Naive thymus-derived CD8-positive, alpha-beta T cell (primary cell): ENCODE data around the gene LPCAT4. TPM values are rescaled to one million over a fixed set of nuclear protein-coding genes. Genes with fewer than 3 reads are reported as not detected.
"Not testable (repeated sequence)": the region's sequence is repeated elsewhere in the genome, so short reads cannot be mapped to it uniquely, and the experiment has no call there.

Source experiments
- ATAC-seq, 2 donors: fragments of 150-1000 bp; cut with Tn5 transposase in 1 of 2; sonication (Bioruptor Pico), chemical (Tn5 transposase) in 1 of 2; 1 replicate in 1 of 2; 2 replicates in 1 of 2; pipeline ENCODE4 v1.10.0; 2021; ENCODE audit warnings: mild to moderate bottlenecking in 2 of 2, moderate library complexity in 2 of 2
- POLR2A ChIA-PET: fragments of 350-600 bp; sonication (Branson Sonifier 250); formaldehyde crosslinking; loops from one replicate; lab custom pipeline; 2021; ENCODE audit warnings: antibody characterized with exemption; lab: Charles Lee
- DNase-seq, 10 donors: peaks; one replicate each; pipeline versions ENCODE4 v3.0.0 to v3.0.0-alpha.2; 2020 to 2022
- H3K27ac Mint-ChIP-seq, 10 donors: one replicate each; pipeline ENCODE4 v1.8.0; 2020 to 2022; ENCODE audit warnings: mild to moderate bottlenecking in 10 of 10, mixed read lengths in 10 of 10, moderate library complexity in 4 of 10, inconsistent platforms in 1 of 10
- H3K27me3 Mint-ChIP-seq, 5 donors: one replicate each; pipeline ENCODE4 v1.8.0; 2021 to 2022; ENCODE audit warnings: mixed read lengths in 5 of 5
- H3K36me3 Mint-ChIP-seq, 3 donors: one replicate each; pipeline ENCODE4 v1.8.0; 2020 to 2022; ENCODE audit warnings: mixed read lengths in 3 of 3, mild to moderate bottlenecking in 2 of 3, inconsistent platforms in 1 of 3
- H3K4me1 Mint-ChIP-seq, 4 donors: one replicate each; pipeline ENCODE4 v1.8.0; 2021 to 2022; ENCODE audit warnings: mixed read lengths in 4 of 4
- H3K4me3 Mint-ChIP-seq, 10 donors: one replicate each; pipeline ENCODE4 v1.8.0; 2020 to 2022; ENCODE audit warnings: mild to moderate bottlenecking in 10 of 10, mixed read lengths in 10 of 10, moderate library complexity in 6 of 10, inconsistent platforms in 1 of 10
- H3K9me3 Mint-ChIP-seq, 9 donors: one replicate each; pipeline ENCODE4 v1.8.0; 2020 to 2022; ENCODE audit warnings: mixed read lengths in 9 of 9, mild to moderate bottlenecking in 3 of 9, inconsistent platforms in 1 of 9, moderate library complexity in 1 of 9
- polyA plus RNA-seq, 3 donors: library from polyadenylated mRNA; unstranded; fragments of 300-500 nt; fragmentation: Illumina TruSeq; gene quantifications; one replicate each; pipeline ENCODE4 v1.2.3, GENCODE V29; 2021
- total RNA-seq, 8 experiments: library from RNA in 2 of 8; stranded (reverse) in 2 of 8; gene quantifications; one replicate each; pipeline ENCODE4 v1.2.3 and lab custom pipeline; 2021 to 2026

Gene LPCAT4
- total RNA-seq (10 to 100 TPM; 63.9 to 66.3 TPM), polyA plus RNA-seq (10 to 100 TPM in 1 of 3 donors, 1 to 10 TPM in 2; 5.3 to 10.4 (median 8.2) TPM), total RNA-seq (lab: John Stamatoyannopoulos, UW) (7.9 to 46.1 (median 24.1) reads per million in 6 experiments)

- no peaks in the 10 kb centered on the region for H3K27me3 Mint-ChIP-seq
- H3K36me3 Mint-ChIP-seq = peaks cover 0 to 10% (median 0%) of the 10 kb centered on the region in 3 donors
- peak; percentile 85 to 86 for ATAC-seq
- H3K27ac Mint-ChIP-seq = peak within 1 kb of the TSS; percentile 90 to 97 (median 96)
- POLR2A ChIA-PET = interaction anchor here (0.5 to 4.3 kb wide), 22 partner anchors 11 to 328 kb away, joined by 3 to 48 read pairs (median 4); partner anchors contain the start of genes AVEN, EMC4, EMC7 and GOLGA8A
- no peaks in the 10 kb centered on the region for H3K9me3 Mint-ChIP-seq
- H3K4me1 Mint-ChIP-seq = peaks cover 10 to 36% (median 29%) of the 10 kb centered on the region in 4 donors
- peak; percentile 82 to 95 (median 89) for DNase-seq
- H3K4me3 Mint-ChIP-seq = peak within 1 kb of the TSS; percentile 94 to 99 (median 96)
Observed at GRCh38 chr15:34367101-34368081, at the start of gene LPCAT4. Gene LPCAT4, minus strand, starts transcription at chr15:34367196. Its CDS starts 96 bp downstream, at chr15:34367100.

- H3K4me1 Mint-ChIP-seq, H3K36me3 Mint-ChIP-seq, POLR2A ChIA-PET, H3K27me3 Mint-ChIP-seq, H3K4me3 Mint-ChIP-seq, H3K27ac Mint-ChIP-seq, ATAC-seq, H3K9me3 Mint-ChIP-seq: not testable (repeated sequence)
- peak in 1 of 10 donors; percentile 53 for DNase-seq
Observed at GRCh38 chr15:34409511-34409910, 42.5 kb upstream of the LPCAT4 start.

GRCh38 chr15:34408973-34409372, 42.0 kb upstream of the LPCAT4 start:
- H3K27me3 Mint-ChIP-seq, H3K36me3 Mint-ChIP-seq, DNase-seq, POLR2A ChIA-PET, H3K9me3 Mint-ChIP-seq, H3K27ac Mint-ChIP-seq, H3K4me3 Mint-ChIP-seq, H3K4me1 Mint-ChIP-seq: not testable (repeated sequence)
- ATAC-seq = peak in 1 of 2 donors; percentile 81

- H3K27me3 Mint-ChIP-seq, H3K4me1 Mint-ChIP-seq, H3K27ac Mint-ChIP-seq, POLR2A ChIA-PET, DNase-seq, H3K36me3 Mint-ChIP-seq, H3K9me3 Mint-ChIP-seq, H3K4me3 Mint-ChIP-seq: not testable (repeated sequence)
- ATAC-seq = peak in 1 of 2 donors; percentile 52
Observed at GRCh38 chr15:34403899-34404298, 36.9 kb upstream of the LPCAT4 start.

- H3K27me3 Mint-ChIP-seq, DNase-seq, H3K9me3 Mint-ChIP-seq, ATAC-seq, H3K4me1 Mint-ChIP-seq, H3K4me3 Mint-ChIP-seq, POLR2A ChIA-PET, H3K36me3 Mint-ChIP-seq, H3K27ac Mint-ChIP-seq: not testable (repeated sequence)
Observed at GRCh38 chr15:34403160-34403598, 36.2 kb upstream of the LPCAT4 start.

GRCh38 chr15:34397637-34398259, 30.8 kb upstream of the LPCAT4 start:
- POLR2A ChIA-PET, H3K27me3 Mint-ChIP-seq, ATAC-seq: not testable (repeated sequence)

GRCh38 chr15:34392981-34393380, 26.0 kb upstream of the LPCAT4 start:
- H3K36me3 Mint-ChIP-seq, ATAC-seq, H3K4me1 Mint-ChIP-seq, H3K27ac Mint-ChIP-seq, H3K9me3 Mint-ChIP-seq, H3K27me3 Mint-ChIP-seq, H3K4me3 Mint-ChIP-seq, DNase-seq, POLR2A ChIA-PET: not testable (repeated sequence)

More at GRCh38 chr15:34397637-34398259, 30.8 kb upstream of the LPCAT4 start:
- H3K9me3 Mint-ChIP-seq, H3K36me3 Mint-ChIP-seq, DNase-seq, H3K27ac Mint-ChIP-seq, H3K4me1 Mint-ChIP-seq, H3K4me3 Mint-ChIP-seq: not testable (repeated sequence)

- H3K4me3 Mint-ChIP-seq, H3K27me3 Mint-ChIP-seq, POLR2A ChIA-PET, H3K27ac Mint-ChIP-seq, DNase-seq, ATAC-seq, H3K9me3 Mint-ChIP-seq, H3K4me1 Mint-ChIP-seq, H3K36me3 Mint-ChIP-seq: not testable (repeated sequence)
Observed at GRCh38 chr15:34389594-34390086, 22.6 kb upstream of the LPCAT4 start.

- H3K36me3 Mint-ChIP-seq, H3K9me3 Mint-ChIP-seq, H3K4me1 Mint-ChIP-seq, ATAC-seq, H3K4me3 Mint-ChIP-seq, H3K27me3 Mint-ChIP-seq, POLR2A ChIA-PET, H3K27ac Mint-ChIP-seq, DNase-seq: not testable (repeated sequence)
Observed at GRCh38 chr15:34381829-34382521, 15.0 kb upstream of the LPCAT4 start.

GRCh38 chr15:34380491-34380890, 13.5 kb upstream of the LPCAT4 start:
- H3K36me3 Mint-ChIP-seq, H3K4me1 Mint-ChIP-seq, POLR2A ChIA-PET, ATAC-seq, H3K27ac Mint-ChIP-seq, H3K27me3 Mint-ChIP-seq, DNase-seq, H3K9me3 Mint-ChIP-seq, H3K4me3 Mint-ChIP-seq: not testable (repeated sequence)

GRCh38 chr15:34376856-34377255, 9.9 kb upstream of the LPCAT4 start:
- POLR2A ChIA-PET = no interaction called here
- Mint-ChIP-seq H3K4me1 (no peaks in the 10 kb centered on the region), H3K27me3 (no peaks in the 10 kb centered on the region), H3K4me3 (no peak overlapping the region), H3K36me3 (peaks cover 0 to 3% (median 2%) of the 10 kb centered on the region in 3 donors), H3K27ac (no peak overlapping the region), H3K9me3 (no peaks in the 10 kb centered on the region)
- ATAC-seq (no peak), DNase-seq (no peak)

- H3K36me3 Mint-ChIP-seq, ATAC-seq, H3K27me3 Mint-ChIP-seq, H3K4me3 Mint-ChIP-seq, DNase-seq, H3K9me3 Mint-ChIP-seq, H3K4me1 Mint-ChIP-seq: not testable (repeated sequence)
- H3K27ac Mint-ChIP-seq = peak overlapping the region in 1 of 10 donors; percentile 29
- POLR2A ChIA-PET = interaction anchor here (0.6 kb wide), 1 partner anchor 132 kb away, joined by 4 read pairs; no protein-coding TSS in a partner anchor
Observed at GRCh38 chr15:34375541-34375940, 8.5 kb upstream of the LPCAT4 start.
